8988T (cell line): ENCODE results near the gene ZSWIM3.
"Not testable (repeated sequence)": the region's sequence is repeated elsewhere in the genome, so short reads cannot be mapped to it uniquely, and the experiment has no call there.

ENCODE experiments used
- DNase-seq: peaks from one replicate; pipeline ENCODE4 v3.0.0; 2011

ZSWIM3 gene

DNA sequence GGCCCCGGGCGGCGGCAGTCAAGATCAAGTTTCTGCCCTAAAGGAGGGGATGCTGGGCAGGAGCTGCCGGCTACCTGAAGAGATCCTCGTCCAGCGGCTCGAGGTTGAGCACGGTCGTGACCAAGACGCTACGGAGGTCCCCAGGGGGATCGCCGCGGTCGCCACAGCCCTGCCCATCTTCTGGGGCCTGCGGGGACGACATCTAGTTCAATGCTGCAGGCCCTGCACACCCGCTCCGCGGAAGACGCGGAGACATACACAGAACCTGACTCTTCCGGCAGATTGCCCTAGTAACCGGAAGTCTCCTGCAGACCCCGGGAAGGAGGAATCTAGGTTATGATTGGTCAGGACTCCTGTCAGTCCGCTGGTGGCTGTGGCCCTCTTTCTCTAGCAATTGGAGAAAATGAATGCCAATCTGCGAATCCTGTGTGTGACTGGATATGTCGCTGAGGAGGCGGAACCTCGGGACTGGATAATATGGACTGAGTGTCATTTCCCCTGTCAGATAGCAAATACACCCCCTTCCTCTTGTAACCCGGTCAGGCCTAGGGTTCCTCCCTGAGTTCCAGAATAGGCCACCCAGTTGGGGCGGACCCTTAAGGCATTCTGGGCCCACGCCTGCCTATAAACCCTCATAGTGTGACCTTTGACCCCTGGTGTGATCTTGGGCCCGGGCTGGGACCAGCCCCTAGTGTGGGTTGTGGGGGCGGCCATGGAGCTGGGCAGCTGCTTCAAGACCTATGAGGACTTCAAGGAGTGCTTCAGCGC is at the start of gene ZSWIM3, which contains the start of gene ACOT8:
Gene ZSWIM3 (plus strand): TSS at position 501 of the 768 bp plus-strand sequence. CDS start 212 bp downstream, at position 713.
Gene ACOT8 (minus strand): TSS at position 279 of the 768 bp plus-strand sequence. CDS start 77 bp downstream, at position 202.
- peak; percentile 93 for DNase-seq

DNA sequence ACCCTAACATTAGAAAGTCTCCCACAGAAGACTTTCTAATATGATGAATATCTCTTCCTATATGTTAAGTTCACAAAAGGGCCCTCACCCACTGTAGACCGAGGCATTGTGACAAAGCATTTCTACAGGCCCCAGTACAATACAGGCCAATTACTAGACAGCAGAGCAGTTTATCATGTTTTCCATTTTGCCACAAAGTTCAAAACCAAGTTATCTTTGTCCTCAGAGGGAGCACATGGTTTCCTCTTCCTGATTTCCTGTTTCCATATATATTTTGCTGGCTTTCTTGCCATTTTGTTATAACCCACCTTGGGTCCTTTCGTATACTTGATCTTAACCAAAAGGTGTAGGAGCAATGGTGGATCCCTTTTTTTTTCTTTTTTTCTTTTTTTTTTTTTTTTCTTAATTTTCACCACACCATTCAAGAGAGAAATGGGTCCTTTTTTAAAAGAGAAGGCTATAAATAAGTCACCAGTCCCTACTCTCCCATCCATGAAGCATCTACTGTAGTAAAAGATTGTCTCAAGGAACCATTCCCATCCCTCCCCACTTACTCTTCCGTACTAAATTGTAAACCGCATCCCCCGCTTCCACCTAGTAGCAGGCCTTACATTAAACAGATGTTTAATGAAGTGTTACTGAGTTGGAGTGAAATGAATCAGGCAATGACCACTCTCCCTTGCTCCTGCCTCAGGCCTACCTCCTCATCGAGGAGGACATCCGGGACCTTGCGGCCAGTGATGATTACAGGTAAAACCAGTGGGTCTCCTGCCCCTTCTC is 47.0 kb upstream of the ZSWIM3 start:
- no peak for DNase-seq

DNA sequence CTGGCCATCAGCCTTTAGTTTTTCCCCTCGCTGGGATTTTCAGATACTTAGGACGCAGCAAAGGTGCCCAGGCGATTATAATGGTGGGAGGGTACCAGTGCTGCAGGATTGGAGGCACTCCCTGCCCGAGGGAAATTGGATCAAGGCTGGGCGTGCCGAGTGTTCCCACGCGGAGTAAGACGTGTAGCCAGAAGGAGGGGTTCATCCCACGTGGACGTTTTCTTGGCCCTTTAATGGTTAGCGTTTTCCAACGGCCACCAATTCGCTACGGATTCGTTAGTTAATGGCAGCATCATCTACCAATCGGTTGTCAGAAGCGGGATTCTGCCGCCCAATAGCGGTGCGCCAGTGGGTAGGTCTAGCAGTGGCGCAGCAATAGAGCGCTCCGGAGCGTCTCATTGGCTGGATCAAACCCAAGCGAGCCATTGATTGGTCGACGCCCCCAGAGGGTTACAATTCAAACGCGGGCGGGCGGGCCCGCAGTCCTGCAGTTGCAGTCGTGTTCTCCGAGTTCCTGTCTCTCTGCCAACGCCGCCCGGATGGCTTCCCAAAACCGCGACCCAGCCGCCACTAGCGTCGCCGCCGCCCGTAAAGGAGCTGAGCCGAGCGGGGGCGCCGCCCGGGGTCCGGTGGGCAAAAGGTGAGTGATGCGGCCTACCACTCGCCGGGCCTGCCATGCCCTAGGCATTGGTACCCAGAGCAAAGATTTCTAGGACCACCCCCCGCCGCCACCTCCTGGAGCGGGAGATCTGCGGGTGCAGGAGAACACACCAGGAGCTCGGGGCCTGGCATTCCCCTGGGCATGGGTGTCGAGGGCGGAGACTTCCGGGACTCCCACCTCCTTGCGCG is 45.0 kb upstream of the ZSWIM3 start, which contains the start of gene UBE2C:
Gene UBE2C (plus strand): TSS at position 488 of the 849 bp plus-strand sequence. CDS start 52 bp downstream, at position 540.
- DNase-seq = peak; percentile 89

DNA sequence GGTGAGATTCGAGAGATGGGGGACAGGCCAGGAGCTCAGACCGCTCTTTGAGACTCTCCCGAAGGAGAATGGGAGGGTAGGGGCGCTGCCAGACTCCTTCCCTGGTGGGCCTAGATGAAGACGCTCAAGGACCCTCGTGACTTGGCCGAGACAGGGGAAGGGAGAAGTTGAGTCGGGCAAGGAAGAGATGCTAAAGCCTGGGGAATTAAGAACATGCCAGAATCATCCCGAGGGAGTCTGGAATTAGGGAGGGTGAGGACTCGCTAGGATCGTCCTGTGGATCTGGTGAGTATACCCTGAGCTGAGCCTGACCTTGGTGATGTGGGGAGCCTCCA is 44.4 kb upstream of the ZSWIM3 start:
- no peak for DNase-seq

DNA sequence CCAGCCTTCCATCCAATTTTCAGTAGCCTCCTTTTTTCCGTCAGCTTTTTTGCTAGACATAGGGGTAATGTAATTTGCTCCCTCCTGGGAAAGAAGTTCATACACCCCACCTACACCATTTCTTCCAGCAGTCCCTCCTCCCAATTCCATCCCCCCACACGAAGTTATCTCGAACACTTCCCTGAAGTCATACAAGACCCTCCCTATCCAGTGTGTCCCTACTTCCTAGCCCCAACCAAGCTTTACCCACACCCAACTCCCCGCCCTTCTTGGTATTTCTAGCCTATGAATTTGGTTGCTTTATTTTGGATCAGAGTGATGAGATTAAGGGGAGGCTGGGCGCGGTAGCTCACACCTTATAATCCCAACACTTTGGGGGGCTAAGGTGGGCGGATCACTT is 43.9 kb upstream of the ZSWIM3 start:
- DNase-seq = no peak

DNA sequence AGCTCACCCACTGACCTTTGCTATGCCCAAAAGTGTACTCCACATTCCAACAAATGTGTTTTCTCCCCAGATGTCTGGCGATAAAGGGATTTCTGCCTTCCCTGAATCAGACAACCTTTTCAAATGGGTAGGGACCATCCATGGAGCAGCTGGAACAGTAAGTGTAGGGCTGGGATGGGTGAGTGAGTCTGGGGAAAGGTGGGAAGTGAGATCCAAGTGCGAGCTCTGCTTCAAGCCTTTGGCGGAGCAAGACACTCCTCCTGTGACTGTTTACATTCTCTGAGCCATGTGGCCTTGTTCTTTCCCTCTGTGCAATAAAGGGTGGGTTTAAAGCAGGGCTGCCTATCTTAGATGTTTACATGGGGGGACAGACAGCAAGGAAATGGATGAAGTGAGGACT is 43.1 kb upstream of the ZSWIM3 start:
- DNase-seq = no peak

DNA sequence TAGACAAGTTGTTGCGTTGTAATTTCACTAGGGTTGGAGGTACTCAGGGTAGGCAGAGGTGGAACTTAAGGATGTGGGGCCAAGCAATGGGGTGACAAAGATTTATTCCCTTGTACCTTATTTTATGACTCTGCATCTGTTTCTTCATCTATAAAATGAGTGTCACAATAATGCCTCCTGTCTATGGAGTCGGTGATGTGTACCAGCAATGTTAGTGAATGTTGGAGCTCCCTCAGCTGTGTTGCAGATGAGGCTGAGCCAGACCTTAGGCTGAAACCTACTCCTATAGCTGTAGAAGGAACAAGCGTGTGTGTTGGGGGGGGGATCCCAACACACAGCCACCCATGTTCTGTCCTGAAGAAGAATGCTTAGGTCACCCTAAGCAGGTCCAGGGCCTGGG is 40.5 kb upstream of the ZSWIM3 start:
- DNase-seq = no peak

DNA sequence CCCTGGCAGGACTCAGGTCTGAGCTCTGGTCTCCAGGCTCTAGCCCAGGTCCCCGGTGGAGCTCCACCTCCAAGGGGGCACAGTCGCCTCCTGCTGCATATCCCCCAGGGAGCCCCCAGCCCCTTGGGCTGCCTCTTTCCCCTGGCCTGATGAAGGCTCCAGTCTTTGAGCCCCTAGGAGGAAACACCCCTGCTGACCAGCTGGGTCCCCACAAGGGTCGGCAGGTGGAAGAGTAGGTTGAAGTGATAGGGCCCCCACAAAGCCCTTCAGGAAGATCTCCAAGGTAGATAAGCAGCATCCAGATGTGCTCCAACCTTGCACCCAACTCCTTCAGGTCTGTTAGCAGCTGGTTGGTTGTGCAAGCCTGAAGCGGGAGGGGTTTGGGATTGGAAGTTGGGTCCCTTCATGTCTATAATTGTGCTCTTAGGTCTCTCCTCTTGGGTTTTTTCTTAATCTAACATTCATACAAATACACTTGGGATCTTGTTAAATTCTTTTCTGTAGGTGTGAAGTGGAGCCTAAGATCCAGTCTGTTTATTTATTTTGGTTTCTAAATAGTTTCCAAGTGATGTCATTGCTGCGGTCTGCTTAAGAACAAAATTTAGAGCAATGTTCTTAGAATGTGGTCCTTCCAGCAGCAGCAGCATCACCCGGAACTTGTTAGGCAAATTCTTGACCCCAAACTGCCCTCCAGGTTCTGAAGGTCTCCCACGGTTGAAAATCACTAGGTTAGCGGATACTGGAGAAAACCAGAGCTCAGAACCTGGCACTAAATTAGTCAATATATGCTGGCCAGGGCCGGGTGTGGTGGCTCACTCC is 39.8 kb upstream of the ZSWIM3 start:
- no peak for DNase-seq

DNA sequence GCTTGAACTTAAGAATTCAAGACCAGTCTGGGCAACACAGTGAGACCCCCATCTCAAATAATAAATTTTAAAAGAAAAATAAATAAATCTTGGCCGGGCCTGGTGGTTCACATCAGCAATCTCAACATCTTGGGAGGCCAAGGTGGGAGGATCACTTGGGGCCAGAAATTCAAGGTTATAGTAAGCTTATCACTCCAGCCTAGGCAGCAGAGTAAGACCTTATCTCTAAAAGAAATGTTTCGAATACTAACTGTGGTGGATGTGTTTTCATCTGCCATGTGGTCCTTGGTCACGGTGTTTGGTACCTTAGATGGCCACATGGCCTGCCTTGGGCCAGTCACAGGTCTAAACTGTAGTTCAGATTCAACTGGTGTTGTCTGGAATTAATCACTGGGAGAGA is 39.2 kb upstream of the ZSWIM3 start:
- no peak for DNase-seq

DNA sequence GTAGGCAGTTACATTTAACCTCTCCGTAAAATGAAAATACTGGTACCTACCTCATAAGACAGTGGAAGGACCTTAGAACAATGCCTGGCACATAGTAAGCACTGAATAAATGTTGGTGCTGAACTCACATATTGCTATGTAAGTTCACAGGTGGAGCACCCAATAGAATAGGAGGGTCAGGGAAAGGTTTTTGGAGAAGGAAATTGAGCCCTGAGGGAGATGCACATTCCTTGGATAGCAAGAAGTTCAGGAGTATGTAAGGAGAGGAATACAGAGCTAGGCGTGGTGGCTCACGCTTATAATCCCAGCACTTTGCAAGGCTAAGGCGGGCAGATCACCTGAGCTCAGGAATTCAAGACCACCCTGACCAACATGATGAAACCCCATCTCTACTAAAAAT is 37.9 kb upstream of the ZSWIM3 start:
- DNase-seq = no peak

DNA sequence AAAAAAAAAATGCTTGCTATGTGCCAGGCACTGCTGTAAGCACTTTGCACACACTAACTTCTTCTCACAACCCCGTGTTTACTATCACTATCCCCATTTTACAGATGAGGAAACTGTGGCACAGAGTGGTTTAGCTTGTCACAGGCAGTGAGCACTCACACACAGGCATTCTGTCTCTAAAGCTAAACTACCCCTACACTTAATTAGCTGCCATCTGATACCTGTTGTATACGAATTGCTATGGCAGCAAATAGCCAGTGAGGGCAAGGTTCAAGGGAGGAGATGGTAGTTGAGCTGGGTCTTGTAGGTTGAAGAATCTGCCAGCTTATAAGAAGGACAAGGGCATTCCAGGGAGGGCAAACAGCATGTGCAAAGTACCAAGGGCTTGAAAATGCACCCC is 35.5 kb upstream of the ZSWIM3 start:
- no peak for DNase-seq

DNA sequence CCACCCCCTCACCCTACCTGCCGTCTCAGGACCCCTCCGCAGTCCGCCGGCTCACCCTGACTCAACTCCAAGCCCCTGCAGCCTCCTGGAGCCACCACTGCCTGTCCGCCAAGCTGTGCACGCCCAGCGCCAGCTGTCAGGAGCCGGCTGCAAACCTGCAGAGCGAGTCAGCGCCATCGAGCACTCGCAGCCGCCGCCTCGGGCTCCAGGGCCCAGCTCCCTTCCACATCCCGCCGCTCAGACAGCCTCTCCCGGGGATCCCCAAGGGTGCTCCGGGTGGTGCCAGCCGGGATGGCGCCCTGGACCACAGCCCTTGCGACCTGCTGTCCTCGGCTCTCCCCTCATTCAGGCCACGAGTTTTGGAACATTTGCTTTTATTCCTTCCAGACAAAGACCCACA is 34.6 kb upstream of the ZSWIM3 start:
- no peak for DNase-seq

DNA sequence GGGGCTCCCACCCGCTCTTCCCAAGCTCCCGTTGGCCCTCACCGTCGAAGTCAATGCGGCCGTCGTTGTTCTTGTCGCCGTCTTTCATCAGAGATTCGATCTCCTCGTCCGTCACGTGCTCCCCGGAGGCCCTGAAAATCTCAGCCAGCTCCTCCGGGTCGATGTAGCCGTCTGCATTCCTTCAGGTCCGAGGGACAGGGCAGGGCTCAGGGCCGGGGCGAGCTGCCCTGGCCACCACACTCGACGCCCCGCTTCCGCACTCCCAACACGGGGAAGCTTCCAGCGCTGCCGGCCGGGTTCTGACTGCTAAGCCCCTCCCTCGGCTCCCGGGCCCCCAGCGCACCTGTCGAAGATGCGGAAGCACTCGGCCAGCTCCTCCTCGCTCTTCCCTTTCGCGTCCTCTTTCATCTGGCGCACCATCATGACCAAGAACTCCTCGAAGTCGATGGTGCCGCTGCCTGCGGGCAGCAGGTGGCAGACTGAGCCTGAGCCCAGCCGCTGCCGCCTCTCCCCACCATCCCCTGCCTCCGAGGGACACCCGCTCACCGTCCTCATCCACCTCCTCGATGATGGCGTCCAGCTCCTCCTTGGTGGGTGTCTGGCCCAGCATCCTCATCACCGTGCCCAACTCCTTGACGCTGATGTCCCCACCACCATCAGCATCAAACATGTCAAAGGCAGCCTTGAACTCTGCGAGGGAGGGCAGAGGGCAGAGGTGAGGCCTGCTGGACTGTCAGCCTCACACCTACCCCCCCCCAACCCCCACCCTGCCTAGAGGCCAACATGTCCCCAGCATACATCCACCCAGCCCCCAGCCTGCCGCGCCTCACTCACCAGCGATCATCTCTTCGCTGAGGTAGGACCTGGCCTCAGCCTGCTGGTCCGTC is 33.2 kb upstream of the ZSWIM3 start:
- DNase-seq = peak; percentile 69

DNA sequence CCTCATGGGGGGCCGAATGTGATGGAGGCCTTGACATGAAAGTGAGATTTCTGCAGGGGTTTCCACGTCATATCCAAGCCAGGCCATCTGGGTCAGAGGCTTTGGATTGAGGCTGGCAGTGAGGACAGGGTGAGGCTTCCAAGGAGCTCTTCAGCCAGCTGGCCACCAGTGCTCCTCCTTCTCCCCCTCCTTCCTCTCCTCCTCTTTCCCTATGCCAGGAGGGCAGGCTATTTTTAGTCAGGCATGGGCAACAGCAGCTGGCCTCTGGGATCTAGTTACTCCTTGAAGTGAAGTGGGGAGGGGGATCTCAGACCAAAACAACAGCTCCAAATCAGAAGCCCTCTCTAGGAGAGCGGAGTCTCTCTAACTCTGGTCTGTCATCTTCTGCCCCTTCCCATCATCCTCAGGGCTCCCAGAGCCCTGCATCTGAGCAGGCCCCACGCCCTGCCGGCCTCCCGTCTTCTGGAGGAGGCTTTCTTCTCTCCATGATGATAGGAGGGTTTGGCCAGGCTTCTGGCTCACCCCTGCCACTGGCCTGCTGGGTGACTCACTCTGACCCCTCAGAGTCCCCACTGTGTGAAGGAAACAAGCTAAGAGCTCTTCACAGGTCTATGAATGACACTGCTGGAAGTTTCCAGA is 30.9 kb upstream of the ZSWIM3 start:
- no peak for DNase-seq

DNA sequence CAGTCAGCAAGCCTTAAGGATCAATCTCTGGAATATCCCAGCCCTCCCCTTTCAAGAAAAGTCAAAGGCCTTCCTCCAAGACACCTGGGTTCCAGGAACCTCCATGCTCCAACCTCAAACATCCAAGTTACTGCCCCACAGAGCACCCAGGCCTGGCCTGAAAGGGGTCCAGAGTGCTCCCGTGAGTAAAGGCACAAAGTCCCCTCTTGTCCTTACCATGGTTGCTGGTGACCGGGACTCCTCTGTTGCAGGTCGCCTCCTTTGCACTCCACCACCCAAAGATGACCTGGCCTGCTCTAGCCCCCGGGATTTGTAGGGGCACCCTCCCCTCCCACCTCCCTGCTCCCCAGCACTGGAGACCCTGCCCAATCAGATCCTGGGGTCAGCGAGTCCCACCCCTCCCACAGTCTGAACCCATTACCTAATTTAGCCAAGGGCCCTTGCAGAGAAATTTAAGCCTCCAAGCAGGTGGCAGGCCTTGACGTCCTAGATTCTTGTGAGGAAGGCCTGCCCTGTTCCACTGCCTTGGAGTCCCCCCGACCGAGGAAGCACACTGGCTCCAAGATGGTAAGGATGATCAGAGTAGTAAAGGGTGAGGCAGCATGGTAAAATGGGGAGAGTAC is 30.3 kb upstream of the ZSWIM3 start, which contains the start of gene TNNC2:
Gene TNNC2 (minus strand): TSS at position 283 of the 623 bp plus-strand sequence. CDS start 64 bp downstream, at position 219.
- no peak for DNase-seq

DNA sequence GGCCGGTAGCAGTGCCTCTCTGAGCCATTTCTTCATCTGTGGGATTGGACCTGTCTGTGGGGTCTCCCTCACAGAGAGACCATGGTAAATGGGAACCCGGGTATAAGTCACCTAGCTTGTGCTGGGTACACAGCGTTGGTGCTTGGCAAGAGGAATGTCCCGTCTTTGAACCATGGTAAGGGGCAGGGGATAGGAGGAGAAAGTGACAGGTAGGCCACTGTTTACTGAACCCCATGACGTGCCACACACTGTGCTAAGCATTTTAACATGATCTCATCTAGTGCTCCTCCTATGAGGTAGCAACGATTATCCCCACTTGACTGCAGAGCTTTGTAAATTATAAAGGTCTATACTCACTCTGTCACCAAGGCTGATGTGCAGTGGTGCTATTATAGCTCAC is 29.7 kb upstream of the ZSWIM3 start:
- no peak for DNase-seq

DNA sequence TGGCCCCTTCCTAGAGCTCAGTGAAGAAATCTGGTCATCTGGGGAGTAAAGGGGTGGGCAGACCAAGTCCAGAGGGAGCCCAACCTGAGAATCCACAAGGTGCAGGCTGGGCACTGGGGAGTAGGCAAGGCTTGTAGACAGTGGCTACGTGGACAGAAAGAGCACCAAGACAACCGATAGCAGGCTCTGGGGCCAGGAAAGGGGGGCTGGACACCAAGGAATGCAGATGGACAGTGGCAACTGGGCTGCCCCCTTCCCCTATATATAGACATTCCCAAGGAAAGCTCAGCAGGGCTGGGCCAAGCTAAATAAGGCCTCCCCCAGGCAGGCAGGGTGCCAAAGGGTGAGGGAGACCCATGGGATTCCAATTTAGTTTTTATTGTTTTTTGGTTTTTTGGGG is 28.8 kb upstream of the ZSWIM3 start:
- DNase-seq = no peak

DNA sequence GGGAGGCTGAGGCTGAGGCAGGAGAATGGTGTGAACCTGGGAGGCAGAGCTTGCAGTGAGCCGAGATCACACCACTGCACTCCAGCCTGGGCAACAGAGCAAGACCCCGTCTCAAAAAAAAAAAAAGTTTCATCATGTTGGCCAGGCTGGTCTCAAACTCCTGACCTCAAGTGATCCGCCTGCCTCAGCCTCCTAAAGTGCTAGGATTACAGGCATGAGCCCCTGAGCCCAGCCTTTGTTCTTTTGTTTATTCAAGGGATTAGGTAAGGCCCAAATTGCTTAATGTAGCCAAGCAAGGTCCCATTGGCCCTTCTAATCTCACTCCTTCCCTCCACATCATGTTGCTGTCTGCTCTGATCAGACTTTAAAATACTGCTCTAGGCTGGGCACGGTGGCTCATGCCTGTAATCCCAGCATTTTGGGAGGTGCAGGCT is 27.7 kb upstream of the ZSWIM3 start:
- DNase-seq = not testable (repeated sequence)

DNA sequence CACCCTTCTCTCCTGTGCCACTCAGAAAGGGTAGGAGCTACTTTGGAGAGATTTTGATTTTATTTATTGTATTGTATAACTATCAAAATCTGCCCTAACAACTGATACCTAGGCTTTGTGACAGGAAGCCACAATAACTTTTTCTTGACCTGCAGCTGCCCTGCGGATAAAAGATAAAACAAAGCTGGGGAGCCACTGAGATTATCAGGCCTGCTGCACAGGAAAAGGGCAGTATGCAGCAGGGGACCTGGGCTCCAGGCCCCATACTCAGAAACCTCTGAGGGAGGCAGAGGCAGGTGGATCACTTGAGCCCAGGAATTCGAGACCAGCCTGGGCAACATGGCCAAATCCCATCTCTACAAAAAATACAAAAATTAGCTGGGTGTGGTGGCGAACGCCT is 24.8 kb upstream of the ZSWIM3 start:
- no peak for DNase-seq
